Measurements from ENCODE around the gene DOK6.

The DOK6 gene

DNA sequence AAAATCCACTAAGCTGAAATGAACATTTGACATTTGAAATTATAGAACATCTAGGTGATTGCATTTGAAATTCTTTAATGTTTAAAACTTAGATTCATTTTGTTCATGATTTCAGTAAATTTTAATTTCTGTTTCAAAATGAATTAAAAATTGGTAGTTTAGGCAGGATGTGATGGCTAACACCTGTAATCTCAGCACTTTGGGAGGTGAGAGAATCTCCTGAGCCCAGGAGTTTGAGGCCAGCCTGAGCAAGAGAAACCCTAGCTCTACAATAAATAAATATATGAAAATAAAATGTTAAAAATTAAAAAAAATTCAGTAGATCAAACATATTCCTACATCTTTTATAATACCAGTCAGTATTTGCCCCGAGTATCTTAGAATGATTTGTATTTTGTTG lies 330.0 kb downstream of the DOK6 start:
- POLR2A ChIA-PET, result no interaction called here
- no peak overlapping the region for H3K4me3 ChIP-seq (ENCODE audit: low read depth, low read length)
- CTCF ChIA-PET, result interaction anchor here (1.1 kb wide), 1 partner anchor 9 kb away, joined by 3 read pairs; no protein-coding TSS in a partner anchor
- no peak for DNase-seq (ENCODE audit: low read depth, low spot score)
- TF ChIP-seq, protein P1, sequence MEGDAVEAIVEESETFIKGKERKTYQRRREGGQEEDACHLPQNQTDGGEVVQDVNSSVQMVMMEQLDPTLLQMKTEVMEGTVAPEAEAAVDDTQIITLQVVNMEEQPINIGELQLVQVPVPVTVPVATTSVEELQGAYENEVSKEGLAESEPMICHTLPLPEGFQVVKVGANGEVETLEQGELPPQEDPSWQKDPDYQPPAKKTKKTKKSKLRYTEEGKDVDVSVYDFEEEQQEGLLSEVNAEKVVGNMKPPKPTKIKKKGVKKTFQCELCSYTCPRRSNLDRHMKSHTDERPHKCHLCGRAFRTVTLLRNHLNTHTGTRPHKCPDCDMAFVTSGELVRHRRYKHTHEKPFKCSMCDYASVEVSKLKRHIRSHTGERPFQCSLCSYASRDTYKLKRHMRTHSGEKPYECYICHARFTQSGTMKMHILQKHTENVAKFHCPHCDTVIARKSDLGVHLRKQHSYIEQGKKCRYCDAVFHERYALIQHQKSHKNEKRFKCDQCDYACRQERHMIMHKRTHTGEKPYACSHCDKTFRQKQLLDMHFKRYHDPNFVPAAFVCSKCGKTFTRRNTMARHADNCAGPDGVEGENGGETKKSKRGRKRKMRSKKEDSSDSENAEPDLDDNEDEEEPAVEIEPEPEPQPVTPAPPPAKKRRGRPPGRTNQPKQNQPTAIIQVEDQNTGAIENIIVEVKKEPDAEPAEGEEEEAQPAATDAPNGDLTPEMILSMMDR (IDR thresholded peaks at IDR 0.05; ENCODE audit: insufficient read depth, low read length, missing control alignments), result no peak

DNA sequence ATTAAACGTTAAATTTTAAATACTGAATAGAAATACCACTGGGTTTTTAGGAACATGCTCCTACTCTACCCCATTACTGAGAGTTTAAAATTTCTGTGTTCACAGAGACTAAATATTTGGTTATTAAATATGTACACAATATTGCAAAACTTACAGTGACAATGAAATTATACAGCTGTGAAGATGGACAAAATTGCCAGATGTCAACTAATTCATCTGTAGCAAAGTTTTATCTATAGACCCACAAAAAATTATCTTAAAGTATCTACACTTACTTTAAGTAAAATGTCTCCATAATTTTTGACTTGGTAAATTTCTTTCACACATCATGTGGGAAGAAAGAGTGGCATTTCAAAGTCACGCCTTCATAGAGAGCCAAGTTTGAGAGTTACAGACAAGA lies 333.8 kb downstream of the DOK6 start:
- TF ChIP-seq, protein P1 (IDR thresholded peaks at IDR 0.05; ENCODE audit: insufficient read depth, low read length, missing control alignments), result no peak
- no peak for DNase-seq (ENCODE audit: low read depth, low spot score)
- no peak overlapping the region for H3K4me3 ChIP-seq (ENCODE audit: low read depth, low read length)
- POLR2A ChIA-PET, result no interaction called here
- CTCF ChIA-PET, result no interaction called here

DNA sequence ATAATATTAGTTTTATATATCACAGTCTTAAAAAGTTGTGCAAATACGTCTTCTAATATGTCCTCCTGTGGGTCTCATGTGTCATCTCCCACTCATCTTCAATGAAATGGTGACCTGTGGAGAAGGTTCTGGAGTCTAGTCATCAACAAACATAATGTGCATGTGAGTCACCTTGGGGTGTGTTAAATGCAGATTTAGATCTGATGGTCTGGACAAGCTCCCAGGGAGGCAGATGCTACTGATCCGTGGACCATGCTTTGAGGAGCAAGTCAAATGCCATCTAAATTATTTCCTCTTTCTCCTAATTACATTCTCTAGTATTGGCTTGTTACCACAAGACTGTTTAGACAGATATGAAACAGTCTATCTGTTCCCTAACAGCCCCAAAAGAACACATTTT lies 336.0 kb downstream of the DOK6 start:
- TF ChIP-seq, protein P1 (IDR thresholded peaks at IDR 0.05; ENCODE audit: insufficient read depth, low read length, missing control alignments), result no peak
- H3K4me3 ChIP-seq (ENCODE audit: low read depth, low read length), result no peak overlapping the region
- no peak for DNase-seq (ENCODE audit: low read depth, low spot score)
- POLR2A ChIA-PET, result no interaction called here
- CTCF ChIA-PET, result no interaction called here

DNA sequence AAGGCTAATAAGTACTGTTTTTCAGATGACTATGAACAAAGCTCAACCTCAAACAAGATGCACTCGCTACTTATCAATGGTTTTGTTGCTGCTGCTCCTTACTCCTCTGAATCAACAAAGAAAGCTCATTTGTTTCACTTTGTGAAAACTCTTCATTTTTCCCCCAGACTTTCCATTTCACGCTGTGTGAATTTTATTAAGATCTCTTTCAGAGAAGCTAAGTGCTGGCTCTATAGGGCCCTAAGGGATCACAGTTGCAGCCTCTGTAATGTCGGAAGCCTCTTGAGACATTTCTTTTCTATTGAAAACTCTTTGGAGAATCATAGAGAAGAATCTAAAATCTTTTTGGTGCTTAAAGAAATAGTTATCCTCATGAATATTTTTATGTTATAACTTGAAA lies 337.2 kb downstream of the DOK6 start:
- TF ChIP-seq, protein P1 (IDR thresholded peaks at IDR 0.05; ENCODE audit: insufficient read depth, low read length, missing control alignments), result no peak
- POLR2A ChIA-PET, result no interaction called here
- DNase-seq (ENCODE audit: low read depth, low spot score), result no peak
- no peak overlapping the region for H3K4me3 ChIP-seq (ENCODE audit: low read depth, low read length)
- CTCF ChIA-PET, result no interaction called here

DNA sequence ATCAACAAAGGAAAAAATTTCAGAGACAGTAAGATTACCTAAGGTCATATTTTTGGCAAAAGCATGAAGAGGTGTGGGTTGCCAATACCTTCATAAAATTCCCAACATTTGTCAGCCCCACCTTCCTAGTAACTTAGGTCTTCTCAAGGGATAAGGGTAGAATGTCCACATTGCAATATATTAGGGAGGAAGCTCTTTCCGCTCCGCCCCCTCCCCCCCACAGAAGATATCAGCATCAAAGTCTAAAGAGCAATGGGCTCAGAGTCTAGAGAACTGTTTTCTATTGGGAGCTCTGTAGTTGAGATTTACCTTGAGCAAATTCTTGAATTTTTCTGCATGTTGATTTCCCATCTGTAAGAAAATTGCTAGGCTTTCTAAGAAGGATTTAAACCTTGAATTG lies 346.7 kb downstream of the DOK6 start:
- TF ChIP-seq, protein P1 (IDR thresholded peaks at IDR 0.05; ENCODE audit: insufficient read depth, low read length, missing control alignments), result no peak
- DNase-seq (ENCODE audit: low read depth, low spot score), result no peak
- CTCF ChIA-PET, result no interaction called here
- POLR2A ChIA-PET, result no interaction called here
- H3K4me3 ChIP-seq (ENCODE audit: low read depth, low read length), result no peak overlapping the region

DNA sequence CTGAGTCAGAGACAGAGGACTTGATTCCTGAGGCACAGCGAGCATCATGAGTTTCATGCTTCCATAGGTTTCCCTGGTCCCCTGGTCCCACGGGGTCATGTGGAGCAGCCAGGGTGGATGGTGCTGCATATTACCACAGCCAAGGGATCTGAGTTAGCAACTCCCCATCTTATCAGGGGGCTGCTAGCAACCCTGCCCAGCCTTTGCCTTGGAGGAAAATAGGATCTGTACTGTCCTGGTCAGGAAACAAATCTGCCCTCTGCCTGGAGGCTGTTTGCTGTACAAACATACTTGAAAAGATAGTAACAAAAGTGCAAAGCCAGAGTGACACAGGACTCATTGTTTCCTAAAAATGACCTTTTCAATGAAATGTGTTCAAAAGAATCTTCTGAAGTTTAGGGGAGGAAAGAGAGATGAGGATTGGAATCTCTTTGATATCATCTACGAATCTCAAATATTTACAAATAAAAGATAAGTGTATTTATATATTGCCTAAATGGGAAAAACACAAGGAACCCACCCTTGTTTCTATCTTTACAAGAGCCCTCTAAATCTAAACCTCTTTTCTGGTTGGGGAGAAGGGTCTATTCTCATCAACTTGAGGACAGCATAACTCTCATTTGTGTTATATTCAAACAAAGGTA lies 352.2 kb downstream of the DOK6 start:
- TF ChIP-seq, protein P1 (IDR thresholded peaks at IDR 0.05; ENCODE audit: insufficient read depth, low read length, missing control alignments), result no peak
- ChIA-PET POLR2A (no interaction called here), CTCF (no interaction called here)
- DNase-seq (ENCODE audit: low read depth, low spot score), result no peak
- H3K4me3 ChIP-seq (ENCODE audit: low read depth, low read length), result no peak overlapping the region

All from AG04449 (cell line).